ENCODE results near the gene ADNP. TPM values are rescaled to one million over a fixed set of nuclear protein-coding genes. Genes with fewer than 3 reads are reported as not detected.
"Not testable (repeated sequence)": the region's sequence is repeated elsewhere in the genome, so short reads cannot be mapped to it uniquely, and the experiment has no call there.

The ADNP gene
- 23.5 and 26.2 TPM in 2 replicates for total RNA-seq

GRCh38 chr20:50931306-50932015 is at the start of gene ADNP:
TSS of gene ADNP (minus strand) at chr20:50931437. CDS start at chr20:50903996, 27,441 bp downstream.
- Histone ChIP-seq H3K9me3 (ENCODE audit: low read depth, low read length) (no peaks in the 10 kb centered on the region), H3K4me1 (ENCODE audit: insufficient read depth, low read length) (peaks cover 20% of the 10 kb centered on the region), H3K79me2 (ENCODE audit: insufficient read depth, low read length) (peaks cover 49% of the 10 kb centered on the region), H3K36me3 (ENCODE audit: insufficient read depth, low read length) (peaks cover 51% of the 10 kb centered on the region), H3K4me2 (ENCODE audit: insufficient read depth, low read length) (peak within 1 kb of the TSS; percentile 87), H3K4me3 (ENCODE audit: insufficient read depth, low read length) (peak within 1 kb of the TSS; percentile 76), H3K27ac (ENCODE audit: low read depth, low read length) (peak within 1 kb of the TSS; percentile 95), H4K20me1 (ENCODE audit: insufficient read depth, low read length) (peaks cover 30% of the 10 kb centered on the region), H2AFZ (ENCODE audit: low read length) (peak within 1 kb of the TSS; percentile 58), H3K27me3 (ENCODE audit: insufficient read depth, low read length) (no peaks in the 10 kb centered on the region)
- DNase-seq (ENCODE audit: insufficient read length, low spot score, missing footprints) = peak; percentile 95
- peak; percentile 62 for TF ChIP-seq CTCF (IDR thresholded peaks at IDR 0.05; ENCODE audit: extremely low read depth, low read depth, low read length)

- H3K79me2 ChIP-seq (ENCODE audit: insufficient read depth, low read length) = no peaks in the 10 kb centered on the region
- no peak overlapping the region for H3K4me3 ChIP-seq (ENCODE audit: insufficient read depth, low read length)
- peaks cover 30% of the 10 kb centered on the region for H3K4me1 ChIP-seq (ENCODE audit: insufficient read depth, low read length)
- no peak overlapping the region for H2AFZ ChIP-seq (ENCODE audit: low read length)
- TF ChIP-seq CTCF (IDR thresholded peaks at IDR 0.05; ENCODE audit: extremely low read depth, low read depth, low read length) = no peak
- no peaks in the 10 kb centered on the region for H4K20me1 ChIP-seq (ENCODE audit: insufficient read depth, low read length)
- H3K9me3 ChIP-seq (ENCODE audit: low read depth, low read length) = no peaks in the 10 kb centered on the region
- peaks cover 6% of the 10 kb centered on the region for H3K27me3 ChIP-seq (ENCODE audit: insufficient read depth, low read length)
- no peaks in the 10 kb centered on the region for H3K36me3 ChIP-seq (ENCODE audit: insufficient read depth, low read length)
- peak; percentile 97 for DNase-seq (ENCODE audit: insufficient read length, low spot score, missing footprints)
- H3K27ac ChIP-seq (ENCODE audit: low read depth, low read length) = peak overlapping the region; percentile 90
- peak overlapping the region; percentile 39 for H3K4me2 ChIP-seq (ENCODE audit: insufficient read depth, low read length)
These were observed 48.9 kb upstream of the ADNP start for GRCh38 chr20:50980071-50980681.

- not testable (repeated sequence) for H3K79me2 ChIP-seq (ENCODE audit: insufficient read depth, low read length)
These were observed 47.3 kb upstream of the ADNP start for GRCh38 chr20:50978533-50978932.

GRCh38 chr20:50977066-50978021 is 46.1 kb upstream of the ADNP start:
- no peak for TF ChIP-seq CTCF (IDR thresholded peaks at IDR 0.05; ENCODE audit: extremely low read depth, low read depth, low read length)
- H3K9me3 ChIP-seq (ENCODE audit: low read depth, low read length) = no peaks in the 10 kb centered on the region
- H3K27ac ChIP-seq (ENCODE audit: low read depth, low read length) = no peak overlapping the region
- no peak for DNase-seq (ENCODE audit: insufficient read length, low spot score, missing footprints)
- no peaks in the 10 kb centered on the region for H3K36me3 ChIP-seq (ENCODE audit: insufficient read depth, low read length)
- no peak overlapping the region for H3K4me3 ChIP-seq (ENCODE audit: insufficient read depth, low read length)
- H4K20me1 ChIP-seq (ENCODE audit: insufficient read depth, low read length) = no peaks in the 10 kb centered on the region
- peak overlapping the region; percentile 71 for H2AFZ ChIP-seq (ENCODE audit: low read length)
- H3K27me3 ChIP-seq (ENCODE audit: insufficient read depth, low read length) = peaks cover 6% of the 10 kb centered on the region
- H3K4me2 ChIP-seq (ENCODE audit: insufficient read depth, low read length) = peak overlapping the region; percentile 6
- H3K4me1 ChIP-seq (ENCODE audit: insufficient read depth, low read length) = peaks cover 25% of the 10 kb centered on the region
- H3K79me2 ChIP-seq (ENCODE audit: insufficient read depth, low read length) = no peaks in the 10 kb centered on the region

More at GRCh38 chr20:50978533-50978932, 47.3 kb upstream of the ADNP start:
- H3K4me3 ChIP-seq (ENCODE audit: insufficient read depth, low read length); H3K36me3 ChIP-seq (ENCODE audit: insufficient read depth, low read length); H4K20me1 ChIP-seq (ENCODE audit: insufficient read depth, low read length); DNase-seq (ENCODE audit: insufficient read length, low spot score, missing footprints); H2AFZ ChIP-seq (ENCODE audit: low read length); H3K9me3 ChIP-seq (ENCODE audit: low read depth, low read length); H3K27me3 ChIP-seq (ENCODE audit: insufficient read depth, low read length); H3K27ac ChIP-seq (ENCODE audit: low read depth, low read length); H3K4me2 ChIP-seq (ENCODE audit: insufficient read depth, low read length): not testable (repeated sequence)
- peaks cover 28% of the 10 kb centered on the region for H3K4me1 ChIP-seq (ENCODE audit: insufficient read depth, low read length)
